A549 treated with AZD9567 at 1 μM for 4 hours (cell line): ENCODE results near the gene SENP5. TPM values are rescaled to one million over a fixed set of nuclear protein-coding genes. Genes with fewer than 3 reads are reported as not detected.

Source experiments
- total RNA-seq: library from RNA; stranded (reverse); fragments of 200-300 nt; extraction: Qiagen RNA extraction; gene quantifications from 5 replicates; pipeline ENCODE4 v1.2.3, GENCODE V29; 2022; ENCODE audit not compliant: insufficient read depth

Gene SENP5
- total RNA-seq, result 4.0 to 8.1 TPM (median 6.6 TPM) in 5 replicates

DNA sequence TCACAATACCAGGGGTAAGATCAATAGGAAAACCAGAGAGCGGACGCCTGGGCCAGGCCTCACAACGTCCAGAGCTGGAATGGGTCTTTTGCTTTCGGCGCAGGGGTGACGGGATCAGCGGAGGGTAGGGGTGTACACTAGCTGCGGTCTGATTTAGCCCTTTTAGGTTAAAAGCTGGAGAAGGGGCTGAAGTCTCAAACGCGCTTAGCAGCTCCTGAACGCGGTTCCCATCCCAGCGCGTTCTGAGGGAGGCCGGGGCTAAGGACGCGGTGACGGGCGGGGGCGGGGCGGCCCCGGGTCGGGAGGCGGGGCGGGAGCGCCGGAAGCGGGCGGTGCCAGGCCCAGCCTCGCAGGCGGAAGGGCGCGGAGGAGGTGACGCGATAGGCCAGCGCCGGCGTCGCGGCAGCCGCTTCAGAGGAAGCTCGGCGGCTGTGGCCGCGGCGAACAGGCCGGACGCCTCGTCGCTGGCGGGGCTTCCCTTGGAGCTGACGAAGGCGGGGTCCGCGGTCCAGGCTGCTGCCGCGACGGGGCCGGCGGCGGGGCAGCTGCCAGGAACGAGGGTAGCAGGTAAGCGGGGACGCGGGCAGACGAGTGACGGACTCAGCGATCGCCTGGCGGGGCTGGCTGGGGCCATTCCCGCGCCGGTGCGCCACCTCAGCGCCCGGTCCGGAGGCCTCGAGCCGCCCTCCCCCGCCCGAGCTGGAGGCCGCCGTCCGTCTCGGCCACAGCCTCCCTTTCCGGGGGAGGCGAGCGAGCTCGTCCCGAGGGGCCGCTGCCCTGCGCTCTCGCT lies at the start of gene SENP5:
SENP5 (plus strand) TSS at position 414 of the 790 bp plus-strand sequence. CDS start 17,262 bp downstream, outside the sequence.

GRCh38 chr3:196942226-196942914 lies 74.7 kb downstream of the SENP5 start, which contains the start of gene NCBP2:
NCBP2 (minus strand) TSS chr3:196942528; CDS start chr3:196942503, 25 bp downstream.

DNA sequence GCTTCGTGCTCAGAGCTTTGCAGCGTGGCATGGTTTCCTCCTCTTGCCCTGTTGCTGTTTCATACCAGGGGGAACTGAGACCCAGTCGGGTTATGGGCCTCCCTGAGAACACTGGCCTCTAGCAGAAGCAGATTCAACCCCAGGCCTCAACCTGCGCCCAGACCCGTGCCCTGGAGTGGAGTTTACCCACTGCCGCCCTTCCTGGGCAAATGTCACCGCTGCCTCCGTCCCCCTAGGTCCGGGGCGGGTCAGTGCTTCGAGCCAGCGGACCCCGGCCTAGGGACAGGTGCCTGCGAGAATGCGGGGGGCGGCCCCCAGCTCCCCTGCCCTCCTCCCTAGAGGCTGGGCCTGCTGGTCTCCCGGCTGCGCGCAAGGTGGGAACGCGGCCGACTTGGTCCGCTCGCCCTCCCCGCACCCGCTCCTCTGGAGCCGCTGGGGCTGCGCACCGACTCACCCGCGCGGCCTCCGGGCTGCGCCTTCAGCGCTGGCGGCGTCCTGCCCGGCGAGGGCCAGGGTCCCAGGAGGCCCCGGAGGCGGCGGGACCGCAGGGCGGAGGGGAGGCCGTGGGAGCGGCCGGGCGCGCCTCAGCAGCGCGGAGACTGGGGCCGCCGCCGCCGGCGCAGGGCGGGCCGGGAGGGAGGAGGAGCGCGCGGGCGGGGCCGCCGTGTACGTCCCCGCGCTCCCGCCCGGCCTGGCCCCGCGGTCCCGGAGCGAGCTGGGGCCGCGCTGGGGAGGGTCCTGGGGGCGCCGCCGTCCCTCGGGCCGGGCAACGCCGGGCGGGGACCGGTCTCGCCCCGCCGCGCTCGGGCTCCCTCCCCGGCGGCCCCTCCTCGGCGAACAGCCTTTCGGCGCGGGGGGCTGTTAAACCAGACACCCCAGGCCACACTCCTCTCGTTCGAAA lies 100.8 kb downstream of the SENP5 start, which contains the start of gene PIGZ:
PIGZ (minus strand) TSS at position 601 of the 901 bp plus-strand sequence. CDS start 16,802 bp downstream, outside the sequence.

Other genes with a start within 250 kb of the SENP5 start
- 0.02 TPM in 1 of 5 replicates, not detected in the others for gene NRROS, start 228.2 kb upstream of the SENP5 start, total RNA-seq
- 2.3 to 3.6 TPM (median 2.9 TPM) in 5 replicates for gene CEP19, start 155.7 kb upstream of the SENP5 start, total RNA-seq
- gene PIGX, start 155.5 kb upstream of the SENP5 start, total RNA-seq, result 32.1 to 49.6 TPM (median 32.9 TPM) in 5 replicates
- gene PAK2, start 128.1 kb upstream of the SENP5 start, total RNA-seq, result 33.3 to 54.1 TPM (median 37.0 TPM) in 5 replicates
- 37.6 to 44.6 TPM (median 42.8 TPM) in 5 replicates for gene NCBP2, start 74.6 kb downstream of the SENP5 start, total RNA-seq
- gene PIGZ, start 100.9 kb downstream of the SENP5 start, total RNA-seq, result 1.4 to 2.2 TPM (median 1.9 TPM) in 5 replicates
- 34.7 to 66.2 TPM (median 59.0 TPM) in 5 replicates for gene MELTF, start 161.9 kb downstream of the SENP5 start, total RNA-seq